IMR-90 (cell line): ENCODE results near the gene DOCK6. TPM values are rescaled to one million over a fixed set of nuclear protein-coding genes. Genes with fewer than 3 reads are reported as not detected.

ENCODE experiments used
- ATAC-seq: fragments of 200-7000 bp; cut with Tn5 transposase; 2 replicates; pipeline ENCODE4 v1.9.1; 2020; ENCODE audit warnings: low read depth, mild to moderate bottlenecking, moderate library complexity
- BruUV-seq: library from RNA; stranded (reverse); fragments of 400-500 nt; replicated peaks from 2 replicates; lab custom pipeline; 2021; lab: Mats Ljungman, UMichigan
- CTCF ChIA-PET: fragments of 300-600 bp; formaldehyde crosslinking; extraction: SDS; loops from one replicate; lab custom pipeline; 2021; ENCODE audit warnings: antibody characterized with exemption; lab: Yijun Ruan, JAX
- POLR2A ChIA-PET: fragments of 300-600 bp; sonication (Branson Sonifier 250); formaldehyde crosslinking; loops from one replicate; lab custom pipeline; 2022; ENCODE audit warnings: antibody characterized with exemption; ENCODE audit not compliant: unreplicated experiment; lab: Charles Lee
- DNase-seq: peaks from one replicate; pipeline ENCODE4 v3.0.0; 2013
- H2AFZ ChIP-seq: replicated peaks from 2 replicates; pipeline ENCODE3; 2013; ENCODE audit warnings: low read length, mild to moderate bottlenecking; ENCODE audit not compliant: poor library complexity
- H2AK5ac ChIP-seq: 2 replicates; pipeline ENCODE4 v1.6.1; 2013; ENCODE audit warnings: low read depth, low read length, inconsistent platforms
- H2AK9ac ChIP-seq: replicated peaks from 2 replicates; pipeline ENCODE3; 2013; ENCODE audit warnings: mild to moderate bottlenecking, low read depth, low read length, moderate library complexity; ENCODE audit not compliant: poor library complexity
- H2BK120ac ChIP-seq: 2 replicates; pipeline ENCODE4 v1.6.1; 2013; ENCODE audit warnings: low read depth, low read length, inconsistent platforms
- H2BK15ac ChIP-seq: 3 replicates; pipeline ENCODE4 v1.6.1; 2013; ENCODE audit warnings: low read depth, low read length, inconsistent platforms
- H2BK20ac ChIP-seq: 2 replicates; pipeline ENCODE4 v1.6.1; 2013; ENCODE audit warnings: low read depth, mild to moderate bottlenecking, inconsistent platforms, low read length, moderate library complexity
- H2BK5ac ChIP-seq: 2 replicates; pipeline ENCODE4 v1.6.1; 2013; ENCODE audit warnings: mild to moderate bottlenecking, low read depth, low read length, inconsistent platforms; ENCODE audit not compliant: poor library complexity, severe bottlenecking
- H3K14ac ChIP-seq: replicated peaks from 2 replicates; pipeline ENCODE4 v1.6.1; 2013; ENCODE audit warnings: low read depth, low read length, inconsistent platforms
- H3K18ac ChIP-seq: 2 replicates; pipeline ENCODE4 v1.6.1; 2013; ENCODE audit warnings: low read depth, low read length, control low read depth
- H3K23ac ChIP-seq: 2 replicates; pipeline ENCODE4 v1.6.1; 2013; ENCODE audit warnings: low read depth, low read length, inconsistent platforms
- H3K27ac ChIP-seq: 2 replicates; pipeline ENCODE4 v1.5.1; 2013; ENCODE audit warnings: mild to moderate bottlenecking, control low read depth, low read length; ENCODE audit not compliant: insufficient read depth
- H3K27me3 ChIP-seq: 2 replicates; pipeline ENCODE4 v1.6.1; 2013; ENCODE audit warnings: low read length; ENCODE audit not compliant: control insufficient read depth, insufficient read depth
- H3K36me3 ChIP-seq: 2 replicates; pipeline ENCODE4 v1.6.1; 2013; ENCODE audit warnings: low read length, mixed read lengths; ENCODE audit not compliant: control insufficient read depth, insufficient read depth
- H3K4ac ChIP-seq: 2 replicates; pipeline ENCODE4 v1.6.1; 2013; ENCODE audit warnings: low read depth, low read length, inconsistent platforms
- H3K4me1 ChIP-seq: 2 replicates; pipeline ENCODE4 v1.6.1; 2013; ENCODE audit warnings: low read length, mixed read lengths; ENCODE audit not compliant: control insufficient read depth, insufficient read depth
- H3K4me2 ChIP-seq: 2 replicates; pipeline ENCODE4 v1.6.1; 2013; ENCODE audit warnings: low read depth, mild to moderate bottlenecking, control low read depth, low read length, moderate library complexity
- H3K4me3 ChIP-seq: 2 replicates; pipeline ENCODE4 v1.5.1; 2013; ENCODE audit warnings: low read depth, mild to moderate bottlenecking, control low read depth, low read length, moderate library complexity; ENCODE audit not compliant: insufficient read depth
- H3K56ac ChIP-seq: 2 replicates; pipeline ENCODE4 v1.6.1; 2013; ENCODE audit warnings: low read length, inconsistent platforms; ENCODE audit not compliant: insufficient read depth; ENCODE audit errors: extremely low read depth
- H3K79me1 ChIP-seq, 2 experiments: 2 replicates each; pipeline ENCODE4 v1.6.1; 2013; ENCODE audit warnings: low read length in 2 of 2, inconsistent platforms in 1 of 2, low read depth in 1 of 2
- H3K9ac ChIP-seq: 2 replicates; pipeline ENCODE4 v1.6.1; 2013; ENCODE audit warnings: low read depth, low read length, control low read depth
- H3K9me1 ChIP-seq: 2 replicates; pipeline ENCODE4 v1.6.1; 2013; ENCODE audit warnings: low read length, inconsistent platforms; ENCODE audit not compliant: insufficient read depth
- H3K9me3 ChIP-seq: 2 replicates; pipeline ENCODE4 v1.6.1; 2013; ENCODE audit warnings: low read length; ENCODE audit not compliant: control insufficient read depth, insufficient read depth
- H4K20me1 ChIP-seq: 2 replicates; pipeline ENCODE4 v1.6.1; 2013; ENCODE audit warnings: low read length, inconsistent platforms; ENCODE audit not compliant: insufficient read depth
- H4K5ac ChIP-seq: 2 replicates; pipeline ENCODE4 v1.6.1; 2013; ENCODE audit warnings: mild to moderate bottlenecking, low read depth, low read length, control low read depth
- H4K8ac ChIP-seq, 2 experiments: 2 replicates each; pipeline ENCODE4 v1.6.1; 2013; ENCODE audit warnings: low read depth in 2 of 2, low read length in 2 of 2, control low read depth in 1 of 2, inconsistent platforms in 1 of 2
- H4K91ac ChIP-seq: 2 replicates; pipeline ENCODE4 v1.6.1; 2013; ENCODE audit warnings: low read depth, low read length, inconsistent platforms; ENCODE audit not compliant: insufficient read depth
- MAZ ChIP-seq: IDR thresholded peaks from 2 replicates; pipeline ENCODE4 v1.6.1; 2012; ENCODE audit warnings: low read depth, mild to moderate bottlenecking, low read length, improper control_type of control experiment, moderate library complexity, borderline replicate concordance
- RFX5 ChIP-seq: IDR thresholded peaks from 2 replicates; pipeline ENCODE4 v1.8.0; 2012; ENCODE audit warnings: low read depth, mild to moderate bottlenecking, low read length, moderate library complexity
- WGBS, 2 experiments: methylation state at CpG; one replicate each; pipeline versions ENCODE4 v1.1.5 to v1.1.7; 2013; ENCODE audit warnings: missing lambda C conversion rate in 2 of 2; ENCODE audit not compliant: insufficient read length in 1 of 2; ENCODE audit errors: extremely low coverage in 2 of 2; 5-methylcytosine and 5-hydroxymethylcytosine counted together
- dilution Hi-C: fragments of 300-500 bp; cut with HindIII; formaldehyde crosslinking; loops from one replicate; pipeline ENCODE4 v1.14.3; 2018; ENCODE audit warnings: low sequenced_read_pairs; ENCODE audit not compliant: unreplicated experiment
- in situ Hi-C: fragments of 300-500 bp; cut with MboI; formaldehyde crosslinking; loops from 3 replicates; pipeline ENCODE4 v1.14.3; 2019; ENCODE audit warnings: low sequenced_read_pairs, inconsistent platforms, mixed read lengths
- intact Hi-C: fragments of 100-400 bp; cut with micrococcal nuclease; formaldehyde crosslinking; loops from 2 replicates; pipeline ENCODE4 v1.10.0; 2022
- polyA plus RNA-seq, 3 experiments: library from polyadenylated mRNA; depleted of rRNA; stranded (reverse); fragments of >200 nt; gene quantifications; 2 replicates each; pipeline ENCODE4 v1.2.3, GENCODE V29; 2012; ENCODE audit warnings: low replicate concordance in 1 of 3
- total RNA-seq: library from RNA; depleted of rRNA; stranded (reverse); fragments of >200 nt; gene quantifications from 2 replicates; pipeline ENCODE4 v1.2.3, GENCODE V29; 2012

The DOCK6 gene
- total and polyA plus RNA-seq, 2 of the 4 experiments (the other 2 are of a cell fraction): 5.0 to 18.4 TPM

- Histone ChIP-seq H3K4ac (peak overlapping the region; percentile 74), H3K9ac (peak overlapping the region; percentile 12; the same call in 1 of the 2 replicates), H3K18ac (peak overlapping the region; percentile 5; the same call in 1 of the 2 replicates), H3K23ac (no peak overlapping the region), H3K27me3 (no peaks in the 10 kb centered on the region), H3K14ac (0 out of 2 replicates have a peak overlapping the region, but pooled peaks have one; percentile 60), H2BK15ac (no peak overlapping the region; the same call in 2 of the 3 replicates), H3K27ac (peak overlapping the region; percentile 45; the same call in 1 of the 2 replicates), H3K79me1 (peaks cover 24 to 58% of the 10 kb centered on the region in 2 experiments), H3K36me3 (peaks cover 25% of the 10 kb centered on the region), H3K9me1 (peaks cover 16% of the 10 kb centered on the region), H3K4me1 (peaks cover 22% of the 10 kb centered on the region), H2AK5ac (peak overlapping the region; percentile 77), H2BK20ac (peak overlapping the region; percentile 61; the same call in 1 of the 2 replicates), H3K9me3 (no peaks in the 10 kb centered on the region), H2AFZ (peak overlapping the region; percentile 79), H4K8ac (peak overlapping the region; percentile 89 to 97), H2BK5ac (peak overlapping the region; percentile 63), H4K91ac (peak overlapping the region; percentile 79), H4K20me1 (peaks cover 5% of the 10 kb centered on the region; the same call in 1 of the 2 replicates), H3K4me2 (peak overlapping the region; percentile 54), H2BK120ac (peak overlapping the region; percentile 68; the same call in 1 of the 2 replicates), H3K56ac (peak overlapping the region; percentile 77; the same call in 1 of the 2 replicates), H3K4me3 (peak overlapping the region; percentile 12; the same call in 1 of the 2 replicates), H2AK9ac (peak overlapping the region; percentile 86), H4K5ac (peak overlapping the region; percentile 17; the same call in 1 of the 2 replicates)
- POLR2A ChIA-PET: interaction anchor here (0.9 to 1.0 kb wide), 2 partner anchors 9 to 55 kb away, joined by 3 read pairs; no protein-coding TSS in a partner anchor
- CTCF ChIA-PET: interaction anchor here (0.7 kb wide), 1 partner anchor 72 kb away, joined by 6 read pairs; no protein-coding TSS in a partner anchor
- DNase-seq (no peak), ATAC-seq (no peak)
- 69% methylated on average over 2 of the region's 7 CpGs; no CpG with 5 or more reads in 1 of the 2 experiments for WGBS, 2 experiments
- intact Hi-C loops (no loop called here), dilution Hi-C loops (no loop called here), in situ Hi-C loops (no loop called here)
- no peak for TF ChIP-seq MAZ
- TF ChIP-seq RFX5: no peak
- no TSS peak for BruUV-seq
Measured at GRCh38 chr19:11198175-11198534, 64.2 kb downstream of the DOCK6 start.
